Measurements from ENCODE around the gene FGF19. TPM values are rescaled to one million over a fixed set of nuclear protein-coding genes. Genes with fewer than 3 reads are reported as not detected.

FGF19 gene
- total RNA-seq, 1 experiment from 2014 or later, result 7.4 TPM

- no peaks in the 10 kb centered on the region for H3K9me3 Mint-ChIP-seq
Observed at GRCh38 chr11:69703453-69703767, 412 bp downstream of the FGF19 start.

More at GRCh38 chr11:69703453-69703767, 412 bp downstream of the FGF19 start:
- Histone ChIP-seq H4K8ac (replicated peaks; ENCODE audit: insufficient read length, low read depth, low read length) (no peak overlapping the region), H3K9ac (ENCODE audit: extremely low read depth, insufficient read length, low read length) (peak overlapping the region; percentile 2), H3K4me2 (ENCODE audit: insufficient read depth, insufficient read length, low read length) (peak overlapping the region; percentile 64), H3K79me1 (ENCODE audit: insufficient read depth, low read depth, low read length, poor library complexity, severe bottlenecking) (no peaks in the 10 kb centered on the region), H3K23ac (ENCODE audit: insufficient read length, low read depth, low read length) (no peak overlapping the region), H3K79me2 (ENCODE audit: insufficient read depth, low read length) (no peaks in the 10 kb centered on the region), H2BK20ac (ENCODE audit: low read depth, low read length, poor library complexity, severe bottlenecking) (no peak overlapping the region), H3K27ac (ENCODE audit: insufficient read length, low read depth, low read length) (no peak overlapping the region), H3K27me3 (ENCODE audit: insufficient read depth, low read length) (peaks cover 2% of the 10 kb centered on the region; the same call in 1 of the 2 replicates), H2BK5ac (ENCODE audit: insufficient read length, low read length) (no peak overlapping the region), H4K20me1 (ENCODE audit: control insufficient read depth, insufficient read depth, insufficient read length) (peaks cover 2% of the 10 kb centered on the region), H3K56ac (ENCODE audit: insufficient read length, low read depth, low read length) (no peak overlapping the region), H3K18ac (ENCODE audit: insufficient read length, low read depth, low read length) (peak overlapping the region; percentile 3), H3K4me1 (ENCODE audit: insufficient read depth, low read length) (peaks cover 3% of the 10 kb centered on the region; the same call in 1 of the 2 replicates), H4K5ac (ENCODE audit: insufficient read length, low read depth, low read length) (no peak overlapping the region), H3K4ac (ENCODE audit: low read depth, low read length) (no peak overlapping the region), H3K9me3 (ENCODE audit: control insufficient read depth, low read depth, low read length) (no peaks in the 10 kb centered on the region), H3T11ph (ENCODE audit: low read length) (no peak overlapping the region), H2BK120ac (ENCODE audit: low read depth, low read length, poor library complexity, severe bottlenecking) (no peak overlapping the region), H4K91ac (ENCODE audit: insufficient read length, low read depth, low read length) (no peak overlapping the region), H2BK15ac (ENCODE audit: low read depth, low read length) (no peak overlapping the region), H3K23me2 (ENCODE audit: insufficient read length, low read depth, low read length, poor library complexity, severe bottlenecking) (peaks cover 22% of the 10 kb centered on the region), H3K14ac (ENCODE audit: insufficient read depth, low read length) (peak overlapping the region; percentile 3; the same call in 1 of the 2 replicates), H2AFZ (ENCODE audit: low read length) (no peak overlapping the region), H2BK12ac (ENCODE audit: insufficient read length, low read depth, low read length) (no peak overlapping the region), H2AK5ac (ENCODE audit: insufficient read length, low read length) (no peak overlapping the region)
- H3K27me3 Mint-ChIP-seq (ENCODE audit: low read depth), result peaks cover 37% of the 10 kb centered on the region
- TF ChIP-seq CTCF (conservative IDR thresholded peaks at IDR 0.05), result no peak
- peaks cover 0 to 5% (median 4%) of the 10 kb centered on the region in 3 experiments; a peak in 4 of 7 replicates for H3K36me3 Mint-ChIP-seq (ENCODE audit: insufficient read depth in 1 of 3, low read depth in 3 of 3)
- H3K4me3 Mint-ChIP-seq, result peak overlapping the region; percentile 80 to 87
- no peak for DNase-seq
- peaks cover 29 to 41% of the 10 kb centered on the region in 2 experiments for H3K4me1 Mint-ChIP-seq
- peak overlapping the region in 1 of 3 experiments; percentile 82; a peak in 1 of 7 replicates for H3K27ac Mint-ChIP-seq
- no CpG with 5 or more reads among the region's 34 CpGs for WGBS (ENCODE audit: extremely low coverage, insufficient read length, low lambda C conversion rate)
